IMR-90 (cell line): ENCODE data around the gene POU3F3. TPM values are rescaled to one million over a fixed set of nuclear protein-coding genes. Genes with fewer than 3 reads are reported as not detected.

ENCODE experiments used
- ATAC-seq: fragments of 200-7000 bp; cut with Tn5 transposase; 2 replicates; pipeline ENCODE4 v1.9.1; 2020; ENCODE audit warnings: low read depth, mild to moderate bottlenecking, moderate library complexity
- BruUV-seq: library from RNA; stranded (reverse); fragments of 400-500 nt; replicated peaks from 2 replicates; lab custom pipeline; 2021; lab: Mats Ljungman, UMichigan
- CTCF ChIA-PET: fragments of 300-600 bp; formaldehyde crosslinking; extraction: SDS; loops from one replicate; lab custom pipeline; 2021; ENCODE audit warnings: antibody characterized with exemption; lab: Yijun Ruan, JAX
- POLR2A ChIA-PET: fragments of 300-600 bp; sonication (Branson Sonifier 250); formaldehyde crosslinking; loops from one replicate; lab custom pipeline; 2022; ENCODE audit warnings: antibody characterized with exemption; ENCODE audit not compliant: unreplicated experiment; lab: Charles Lee
- DNase-seq: peaks from one replicate; pipeline ENCODE4 v3.0.0; 2013
- H2AFZ ChIP-seq: replicated peaks from 2 replicates; pipeline ENCODE3; 2013; ENCODE audit warnings: low read length, mild to moderate bottlenecking; ENCODE audit not compliant: poor library complexity
- H2AK5ac ChIP-seq: 2 replicates; pipeline ENCODE4 v1.6.1; 2013; ENCODE audit warnings: low read depth, low read length, inconsistent platforms
- H2AK9ac ChIP-seq: replicated peaks from 2 replicates; pipeline ENCODE3; 2013; ENCODE audit warnings: mild to moderate bottlenecking, low read depth, low read length, moderate library complexity; ENCODE audit not compliant: poor library complexity
- H2BK120ac ChIP-seq: 2 replicates; pipeline ENCODE4 v1.6.1; 2013; ENCODE audit warnings: low read depth, low read length, inconsistent platforms
- H2BK15ac ChIP-seq: 3 replicates; pipeline ENCODE4 v1.6.1; 2013; ENCODE audit warnings: low read depth, low read length, inconsistent platforms
- H2BK20ac ChIP-seq: 2 replicates; pipeline ENCODE4 v1.6.1; 2013; ENCODE audit warnings: low read depth, mild to moderate bottlenecking, inconsistent platforms, low read length, moderate library complexity
- H2BK5ac ChIP-seq: 2 replicates; pipeline ENCODE4 v1.6.1; 2013; ENCODE audit warnings: mild to moderate bottlenecking, low read depth, low read length, inconsistent platforms; ENCODE audit not compliant: poor library complexity, severe bottlenecking
- H3K14ac ChIP-seq: replicated peaks from 2 replicates; pipeline ENCODE4 v1.6.1; 2013; ENCODE audit warnings: low read depth, low read length, inconsistent platforms
- H3K18ac ChIP-seq: 2 replicates; pipeline ENCODE4 v1.6.1; 2013; ENCODE audit warnings: low read depth, low read length, control low read depth
- H3K23ac ChIP-seq: 2 replicates; pipeline ENCODE4 v1.6.1; 2013; ENCODE audit warnings: low read depth, low read length, inconsistent platforms
- H3K27ac ChIP-seq: 2 replicates; pipeline ENCODE4 v1.5.1; 2013; ENCODE audit warnings: mild to moderate bottlenecking, control low read depth, low read length; ENCODE audit not compliant: insufficient read depth
- H3K27me3 ChIP-seq: 2 replicates; pipeline ENCODE4 v1.6.1; 2013; ENCODE audit warnings: low read length; ENCODE audit not compliant: control insufficient read depth, insufficient read depth
- H3K36me3 ChIP-seq: 2 replicates; pipeline ENCODE4 v1.6.1; 2013; ENCODE audit warnings: low read length, mixed read lengths; ENCODE audit not compliant: control insufficient read depth, insufficient read depth
- H3K4ac ChIP-seq: 2 replicates; pipeline ENCODE4 v1.6.1; 2013; ENCODE audit warnings: low read depth, low read length, inconsistent platforms
- H3K4me1 ChIP-seq: 2 replicates; pipeline ENCODE4 v1.6.1; 2013; ENCODE audit warnings: low read length, mixed read lengths; ENCODE audit not compliant: control insufficient read depth, insufficient read depth
- H3K4me2 ChIP-seq: 2 replicates; pipeline ENCODE4 v1.6.1; 2013; ENCODE audit warnings: low read depth, mild to moderate bottlenecking, control low read depth, low read length, moderate library complexity
- H3K4me3 ChIP-seq: 2 replicates; pipeline ENCODE4 v1.5.1; 2013; ENCODE audit warnings: low read depth, mild to moderate bottlenecking, control low read depth, low read length, moderate library complexity; ENCODE audit not compliant: insufficient read depth
- H3K56ac ChIP-seq: 2 replicates; pipeline ENCODE4 v1.6.1; 2013; ENCODE audit warnings: low read length, inconsistent platforms; ENCODE audit not compliant: insufficient read depth; ENCODE audit errors: extremely low read depth
- H3K79me1 ChIP-seq, 2 experiments: 2 replicates each; pipeline ENCODE4 v1.6.1; 2013; ENCODE audit warnings: low read length in 2 of 2, inconsistent platforms in 1 of 2, low read depth in 1 of 2
- H3K9ac ChIP-seq: 2 replicates; pipeline ENCODE4 v1.6.1; 2013; ENCODE audit warnings: low read depth, low read length, control low read depth
- H3K9me1 ChIP-seq: 2 replicates; pipeline ENCODE4 v1.6.1; 2013; ENCODE audit warnings: low read length, inconsistent platforms; ENCODE audit not compliant: insufficient read depth
- H3K9me3 ChIP-seq: 2 replicates; pipeline ENCODE4 v1.6.1; 2013; ENCODE audit warnings: low read length; ENCODE audit not compliant: control insufficient read depth, insufficient read depth
- H4K20me1 ChIP-seq: 2 replicates; pipeline ENCODE4 v1.6.1; 2013; ENCODE audit warnings: low read length, inconsistent platforms; ENCODE audit not compliant: insufficient read depth
- H4K5ac ChIP-seq: 2 replicates; pipeline ENCODE4 v1.6.1; 2013; ENCODE audit warnings: mild to moderate bottlenecking, low read depth, low read length, control low read depth
- H4K8ac ChIP-seq, 2 experiments: 2 replicates each; pipeline ENCODE4 v1.6.1; 2013; ENCODE audit warnings: low read depth in 2 of 2, low read length in 2 of 2, control low read depth in 1 of 2, inconsistent platforms in 1 of 2
- H4K91ac ChIP-seq: 2 replicates; pipeline ENCODE4 v1.6.1; 2013; ENCODE audit warnings: low read depth, low read length, inconsistent platforms; ENCODE audit not compliant: insufficient read depth
- BHLHE40 ChIP-seq: fragments of 150-350 bp; IDR thresholded peaks from 2 replicates; pipeline ENCODE4 v1.6.1; 2016; ENCODE audit warnings: mild to moderate bottlenecking, low read depth, low read length
- MXI1 ChIP-seq: IDR thresholded peaks from 2 replicates; pipeline ENCODE4 v1.6.1; 2012; ENCODE audit warnings: low read depth, mild to moderate bottlenecking, low read length, moderate library complexity, borderline replicate concordance
- RAD21 ChIP-seq: IDR thresholded peaks from 2 replicates; pipeline ENCODE4 v1.6.1; 2012; ENCODE audit warnings: low read length, improper control_type of control experiment
- RCOR1 ChIP-seq: IDR thresholded peaks from 2 replicates; pipeline ENCODE4 v1.6.1; 2012; ENCODE audit warnings: mild to moderate bottlenecking, low read length, improper control_type of control experiment; ENCODE audit not compliant: insufficient replicate concordance
- SMC3 ChIP-seq: fragments of 150-350 bp; IDR thresholded peaks from 2 replicates; pipeline ENCODE4 v1.6.1; 2016; ENCODE audit warnings: low read depth, mild to moderate bottlenecking, antibody characterized with exemption, low read length, moderate library complexity
- WGBS, 2 experiments: methylation state at CpG; one replicate each; pipeline versions ENCODE4 v1.1.5 to v1.1.7; 2013; ENCODE audit warnings: missing lambda C conversion rate in 2 of 2; ENCODE audit not compliant: insufficient read length in 1 of 2; ENCODE audit errors: extremely low coverage in 2 of 2; 5-methylcytosine and 5-hydroxymethylcytosine counted together
- dilution Hi-C: fragments of 300-500 bp; cut with HindIII; formaldehyde crosslinking; loops from one replicate; pipeline ENCODE4 v1.14.3; 2018; ENCODE audit warnings: low sequenced_read_pairs; ENCODE audit not compliant: unreplicated experiment
- in situ Hi-C: fragments of 300-500 bp; cut with MboI; formaldehyde crosslinking; loops from 3 replicates; pipeline ENCODE4 v1.14.3; 2019; ENCODE audit warnings: low sequenced_read_pairs, inconsistent platforms, mixed read lengths
- intact Hi-C: fragments of 100-400 bp; cut with micrococcal nuclease; formaldehyde crosslinking; loops from 2 replicates; pipeline ENCODE4 v1.10.0; 2022
- polyA plus RNA-seq, 3 experiments: library from polyadenylated mRNA; depleted of rRNA; stranded (reverse); fragments of >200 nt; gene quantifications; 2 replicates each; pipeline ENCODE4 v1.2.3, GENCODE V29; 2012; ENCODE audit warnings: low replicate concordance in 1 of 3
- total RNA-seq: library from RNA; depleted of rRNA; stranded (reverse); fragments of >200 nt; gene quantifications from 2 replicates; pipeline ENCODE4 v1.2.3, GENCODE V29; 2012
- TF ChIP-seq, protein P1 (sequence below): fragments of 150-350 bp; IDR thresholded peaks from 2 replicates; pipeline ENCODE4 v1.6.1; 2017; ENCODE audit warnings: mild to moderate bottlenecking, antibody characterized with exemption, low read length, low read depth

Gene POU3F3
- total and polyA plus RNA-seq, 2 of the 4 experiments (the other 2 are of a cell fraction): not detected

DNA sequence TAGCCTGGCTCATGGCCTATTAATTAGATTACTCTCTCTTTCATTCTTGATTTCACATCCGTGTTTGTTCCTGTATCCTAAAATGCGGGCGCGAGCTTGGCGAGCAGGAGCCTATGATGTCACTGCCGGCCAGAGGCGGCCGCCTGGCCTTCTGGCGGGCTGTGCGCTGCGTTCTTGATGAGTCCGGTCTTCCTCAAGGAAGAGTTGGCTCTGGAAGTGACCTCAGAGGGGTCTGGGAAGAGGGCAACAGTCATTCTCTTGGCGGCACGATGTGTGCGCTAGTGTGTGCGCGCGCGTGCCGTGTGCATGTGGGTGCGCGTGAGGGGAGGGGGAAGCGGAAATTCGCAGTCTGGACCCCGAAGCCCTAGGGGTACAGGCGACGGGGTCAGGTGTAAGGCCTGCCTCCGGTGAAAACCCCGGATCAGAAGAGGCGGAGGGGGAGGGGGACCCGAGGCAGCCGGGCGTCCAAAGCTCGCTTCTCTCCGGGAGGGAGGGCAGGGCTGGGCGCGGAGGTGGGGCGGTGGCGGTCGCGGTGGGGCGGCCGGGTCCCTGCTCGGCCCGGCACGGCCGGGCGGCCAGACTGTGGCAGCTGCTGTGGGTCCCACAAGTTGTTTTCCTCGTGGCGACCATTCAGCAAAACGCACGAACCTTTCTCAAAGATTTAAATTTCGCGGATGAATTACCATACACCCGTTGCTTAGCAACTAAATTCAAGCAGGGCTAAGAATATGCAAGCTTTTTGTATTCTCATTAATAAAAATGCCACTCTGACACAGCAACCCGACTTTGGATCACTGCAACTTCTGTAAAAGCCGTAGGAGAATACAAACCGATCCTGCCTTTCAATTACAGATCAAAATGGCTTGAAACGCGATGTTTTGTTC, 8.4 kb downstream of the POU3F3 start:
- no peak overlapping the region for H3K18ac ChIP-seq
- TF ChIP-seq, protein P1, sequence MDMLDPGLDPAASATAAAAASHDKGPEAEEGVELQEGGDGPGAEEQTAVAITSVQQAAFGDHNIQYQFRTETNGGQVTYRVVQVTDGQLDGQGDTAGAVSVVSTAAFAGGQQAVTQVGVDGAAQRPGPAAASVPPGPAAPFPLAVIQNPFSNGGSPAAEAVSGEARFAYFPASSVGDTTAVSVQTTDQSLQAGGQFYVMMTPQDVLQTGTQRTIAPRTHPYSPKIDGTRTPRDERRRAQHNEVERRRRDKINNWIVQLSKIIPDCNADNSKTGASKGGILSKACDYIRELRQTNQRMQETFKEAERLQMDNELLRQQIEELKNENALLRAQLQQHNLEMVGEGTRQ: no peak
- no peak for TF ChIP-seq SMC3
- no peak for TF ChIP-seq BHLHE40
- no peak for TF ChIP-seq MXI1
- no peak for TF ChIP-seq RAD21
- no peak for TF ChIP-seq RCOR1
- peaks cover 65% of the 10 kb centered on the region for H3K27me3 ChIP-seq
- whole genome bisulfite sequencing, 2 experiments: 2% methylated on average over 22 of the region's 60 CpGs; no CpG with 5 or more reads in 1 of the 2 experiments
- H4K5ac ChIP-seq: no peak overlapping the region
- no peak overlapping the region for H3K4me3 ChIP-seq
- H3K9me3 ChIP-seq: no peaks in the 10 kb centered on the region
- in situ Hi-C loops (no loop called here), dilution Hi-C loops (no loop called here), intact Hi-C loops (no loop called here)
- no peaks in the 10 kb centered on the region for H4K20me1 ChIP-seq
- no peaks in the 10 kb centered on the region for H3K9me1 ChIP-seq
- no TSS peak for BruUV-seq
- no peak overlapping the region for H2BK20ac ChIP-seq
- H3K36me3 ChIP-seq: no peaks in the 10 kb centered on the region
- no peak overlapping the region for H3K4ac ChIP-seq
- H4K8ac ChIP-seq: no peak overlapping the region
- no peak overlapping the region for H4K91ac ChIP-seq
- H3K4me1 ChIP-seq: no peaks in the 10 kb centered on the region
- H3K23ac ChIP-seq: no peak overlapping the region
- no peaks in the 10 kb centered on the region for H3K79me1 ChIP-seq
- no peak overlapping the region for H2AFZ ChIP-seq
- CTCF ChIA-PET: no interaction called here
- no peak overlapping the region for H2AK5ac ChIP-seq
- DNase-seq (no peak), ATAC-seq (no peak)
- POLR2A ChIA-PET: no interaction called here
- no peak overlapping the region for H3K9ac ChIP-seq
- no peak overlapping the region for H3K4me2 ChIP-seq
- no peak overlapping the region for H3K56ac ChIP-seq
- H3K14ac ChIP-seq: no peak overlapping the region
- no peak overlapping the region for H2BK5ac ChIP-seq
- H2BK120ac ChIP-seq: no peak overlapping the region
- no peak overlapping the region for H2BK15ac ChIP-seq
- no peak overlapping the region for H2AK9ac ChIP-seq
- no peak overlapping the region for H3K27ac ChIP-seq
